GM19455 (cell line): ENCODE results near the gene AGL.
"Not testable (repeated sequence)": the region's sequence is repeated elsewhere in the genome, so short reads cannot be mapped to it uniquely, and the experiment has no call there.

Experiments used
- ATAC-seq: cut with Tn5 transposase; IDR thresholded peaks from one replicate; pipeline ENCODE4 v1.9.1; 2021; ENCODE audit not compliant: unreplicated experiment

Gene AGL

DNA sequence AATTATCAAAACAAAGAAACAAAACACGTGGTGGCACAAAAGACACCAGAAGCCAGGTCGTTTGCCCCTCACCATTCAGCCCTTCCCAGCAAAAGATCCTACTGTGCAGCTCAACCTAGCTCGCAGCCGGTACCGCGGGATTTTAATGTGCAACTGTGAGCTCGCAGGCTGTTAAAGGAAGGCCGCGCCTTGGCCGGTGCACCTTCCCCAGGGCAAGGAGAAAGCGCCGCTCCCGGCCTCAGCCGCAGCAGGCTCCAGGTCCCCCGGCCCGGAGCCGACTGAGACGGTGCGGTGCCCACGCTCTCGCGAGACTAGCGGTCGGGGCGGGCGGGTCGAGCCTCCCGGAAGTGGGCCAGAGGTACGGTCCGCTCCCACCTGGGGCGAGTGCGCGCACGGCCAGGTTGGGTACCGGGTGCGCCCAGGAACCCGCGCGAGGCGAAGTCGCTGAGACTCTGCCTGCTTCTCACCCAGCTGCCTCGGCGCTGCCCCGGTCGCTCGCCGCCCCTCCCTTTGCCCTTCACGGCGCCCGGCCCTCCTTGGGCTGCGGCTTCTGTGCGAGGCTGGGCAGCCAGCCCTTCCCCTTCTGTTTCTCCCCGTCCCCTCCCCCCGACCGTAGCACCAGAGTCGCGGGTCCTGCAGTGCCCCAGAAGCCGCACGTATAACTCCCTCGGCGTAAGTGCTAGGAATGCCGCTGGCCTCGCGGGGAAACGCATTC lies at the start of gene AGL:
Gene AGL, plus strand, starts transcription at position 618 of the 715 bp plus-strand sequence. CDS start 682 bp downstream, outside the sequence.
- ATAC-seq, result peak; percentile 98

DNA sequence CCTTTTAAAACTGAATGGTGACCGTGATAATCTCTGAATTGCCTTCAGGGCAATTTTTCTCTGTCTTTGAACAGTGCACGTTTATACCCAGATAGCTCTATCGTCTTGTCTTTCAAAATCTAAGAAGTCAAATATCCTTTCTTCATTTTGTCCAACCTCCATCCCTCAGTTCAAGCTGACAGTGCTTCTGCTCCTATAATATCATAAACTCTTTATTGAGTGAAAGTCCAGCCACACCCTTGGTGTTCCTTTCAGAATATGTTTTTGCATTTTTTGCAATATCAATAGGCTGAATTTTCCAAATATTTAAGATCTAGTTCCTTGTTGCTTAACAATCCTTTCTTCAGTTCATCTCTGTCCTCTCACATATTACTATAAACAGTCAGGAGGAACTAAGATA lies 48.6 kb upstream of the AGL start:
- no peak for ATAC-seq

DNA sequence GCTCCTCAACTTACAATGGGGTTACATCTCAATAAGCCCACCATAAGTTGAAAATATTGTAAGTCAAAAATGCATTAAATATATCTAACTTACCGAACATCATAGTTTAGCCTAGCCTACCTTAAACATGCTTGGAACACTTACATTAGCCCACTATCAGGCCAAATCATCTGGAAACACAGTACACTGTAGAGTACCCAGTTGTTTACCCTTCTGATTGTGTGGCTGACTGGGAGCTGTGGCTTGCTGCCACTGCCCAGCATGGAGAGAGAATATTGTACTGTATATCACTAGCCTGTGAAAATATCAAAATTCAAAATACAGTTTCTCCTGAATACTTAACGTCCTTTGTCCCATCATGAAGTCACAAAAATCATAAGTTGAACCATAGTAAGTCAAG lies 43.3 kb upstream of the AGL start:
- no peak for ATAC-seq

GRCh38 chr1:99808391-99809115 lies 41.6 kb upstream of the AGL start:
- ATAC-seq, result peak; percentile 90

GRCh38 chr1:99811075-99811474 lies 39.1 kb upstream of the AGL start:
- no peak for ATAC-seq

GRCh38 chr1:99811747-99812146 lies 38.4 kb upstream of the AGL start:
- no peak for ATAC-seq

GRCh38 chr1:99814373-99814900 lies 35.7 kb upstream of the AGL start:
- no peak for ATAC-seq

GRCh38 chr1:99816656-99817055 lies 33.5 kb upstream of the AGL start:
- no peak for ATAC-seq

- no peak for ATAC-seq
Observed at GRCh38 chr1:99818063-99818699, 32.0 kb upstream of the AGL start.

DNA sequence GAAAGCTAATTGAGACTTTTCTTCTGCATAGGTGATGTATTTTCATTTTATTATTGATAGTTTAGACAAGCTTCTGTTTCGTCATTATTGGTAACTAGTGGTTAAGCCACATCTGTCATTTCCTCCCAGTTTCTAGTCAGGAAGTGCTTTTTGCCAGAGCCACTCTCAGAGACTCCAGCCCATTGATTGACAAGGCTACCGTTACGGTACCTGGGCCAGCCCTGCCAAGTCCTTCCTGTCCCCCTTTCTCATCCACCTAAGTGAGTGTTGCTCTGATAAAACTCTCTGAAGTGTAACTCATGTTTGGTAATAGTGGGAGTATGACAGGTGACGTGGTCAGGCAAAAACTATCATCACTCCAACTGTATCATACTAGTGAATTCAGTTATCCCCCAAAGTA lies 29.6 kb upstream of the AGL start:
- ATAC-seq, result peak; percentile 71

GRCh38 chr1:99825098-99825497 lies 25.1 kb upstream of the AGL start:
- no peak for ATAC-seq

GRCh38 chr1:99825702-99826101 lies 24.5 kb upstream of the AGL start:
- ATAC-seq, result no peak

- no peak for ATAC-seq
Observed at GRCh38 chr1:99827970-99828369, 22.2 kb upstream of the AGL start.

- no peak for ATAC-seq
Observed at GRCh38 chr1:99829269-99829668, 20.9 kb upstream of the AGL start.

- ATAC-seq, result not testable (repeated sequence)
Observed at GRCh38 chr1:99833911-99834310, 16.2 kb upstream of the AGL start.

DNA sequence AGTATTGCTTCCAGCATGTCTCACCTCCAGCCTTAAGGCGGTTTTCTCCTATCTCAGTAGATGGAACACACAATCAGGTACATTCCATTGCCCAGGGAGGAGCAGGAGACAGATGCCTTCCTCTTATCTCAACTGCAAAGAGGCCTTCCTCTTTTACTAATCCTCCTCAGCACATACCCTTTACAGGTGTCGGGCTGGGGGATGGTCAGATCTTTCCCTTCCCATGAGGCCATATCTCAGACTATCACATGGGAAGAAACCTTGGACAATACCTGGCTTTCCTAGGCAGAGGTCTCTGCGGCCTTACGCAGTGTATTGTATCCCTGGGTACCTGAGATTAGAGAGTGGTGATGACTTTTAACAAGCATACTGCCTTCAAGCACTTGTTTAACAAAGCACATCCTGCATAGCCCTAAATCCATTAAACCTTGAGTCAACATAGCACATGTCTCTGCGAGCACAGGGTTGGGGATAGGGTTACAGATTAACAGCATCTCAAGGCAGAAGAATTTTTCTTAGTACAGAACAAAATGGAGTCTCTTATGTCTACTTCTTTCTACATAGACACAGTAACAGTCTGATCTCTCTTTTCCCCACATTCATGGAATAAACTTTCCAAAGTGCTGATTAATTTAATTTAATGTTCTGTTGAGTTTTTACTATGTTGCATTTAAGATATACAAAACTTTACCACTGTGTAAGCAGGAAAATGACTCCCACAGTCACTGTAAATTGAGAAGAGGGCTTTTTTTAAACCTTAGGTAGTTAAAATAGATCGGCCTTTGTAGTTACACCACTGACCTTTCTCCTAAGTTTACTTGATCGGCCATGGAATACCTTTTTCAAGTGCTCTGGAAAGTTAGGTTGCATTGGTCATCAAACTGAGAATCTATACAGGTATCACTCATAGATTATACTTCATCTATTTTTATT lies 13.7 kb upstream of the AGL start:
- ATAC-seq, result not testable (repeated sequence)

DNA sequence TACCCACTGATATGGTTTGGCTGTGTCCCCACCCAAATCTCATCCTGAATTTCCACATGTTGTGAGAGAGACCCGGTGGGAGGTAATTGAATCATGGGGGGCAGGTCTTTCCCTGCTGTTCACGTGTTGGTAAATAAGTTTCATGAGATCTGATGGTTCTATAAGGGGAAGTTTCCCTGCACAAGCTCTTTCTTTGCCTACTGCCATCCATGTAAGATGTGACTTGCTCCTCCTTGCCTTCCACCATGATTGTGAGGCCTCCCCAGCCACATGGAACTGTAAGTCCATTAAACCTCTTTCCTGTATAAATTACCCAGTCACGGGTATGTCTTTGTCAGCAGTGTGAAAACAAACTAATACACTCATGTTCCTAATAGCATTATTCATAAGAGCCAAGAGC lies 9.8 kb upstream of the AGL start:
- ATAC-seq, result not testable (repeated sequence)

DNA sequence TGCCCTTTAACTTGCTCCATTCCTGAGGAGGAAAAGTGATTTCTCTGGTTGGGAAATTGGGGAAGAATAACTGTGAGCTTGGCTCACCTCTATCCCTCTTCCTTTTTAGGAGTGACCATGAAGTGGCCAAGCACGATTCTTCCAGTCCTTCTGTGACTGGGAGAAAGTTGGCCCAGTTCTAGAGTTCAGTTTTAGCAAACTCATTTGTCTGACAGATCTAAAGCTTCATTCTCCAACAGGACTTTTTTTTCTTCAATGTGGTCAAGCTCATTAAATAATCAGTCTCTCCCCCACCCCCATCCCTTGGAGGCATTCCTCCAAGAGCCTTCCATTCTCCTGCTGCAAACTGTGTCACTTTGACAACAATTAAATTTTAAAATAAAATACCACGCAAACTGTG lies 6.4 kb upstream of the AGL start:
- ATAC-seq, result no peak

- ATAC-seq, result not testable (repeated sequence)
Observed at GRCh38 chr1:99845201-99845600, 5.0 kb upstream of the AGL start.

DNA sequence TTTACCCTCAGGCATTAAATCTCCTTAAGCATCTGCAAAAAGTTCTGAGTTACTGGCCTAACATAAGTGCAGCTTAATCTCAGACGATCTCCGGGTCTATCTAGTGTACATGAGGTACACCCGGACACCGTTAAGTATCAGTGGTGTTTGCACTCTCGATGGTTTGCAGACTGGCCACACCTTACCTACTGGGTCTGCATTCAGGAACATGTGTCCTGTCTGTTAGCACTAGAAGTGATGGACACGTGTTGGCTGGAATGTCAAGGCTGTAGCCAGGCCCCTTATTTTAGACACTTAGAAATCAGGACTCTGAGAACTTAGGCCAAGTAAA lies 783 bp upstream of the AGL start:
- ATAC-seq, result peak; percentile 17
